Loucy (cell line): Measurements from ENCODE around the gene USP8.

ENCODE experiments used
- CTCF ChIP-seq: fragments of 200-600 bp; sonication (generic); conservative IDR thresholded peaks from 2 replicates; pipeline ENCODE4 v1.5.1; 2014; ENCODE audit warnings: mild to moderate bottlenecking, antibody characterized with exemption, low read length
- EZH2phosphoT487 ChIP-seq: fragments of 200-600 bp; IDR thresholded peaks from 2 replicates; pipeline ENCODE4 v1.6.1; 2018; ENCODE audit warnings: antibody characterized with exemption, mild to moderate bottlenecking, moderate library complexity, borderline replicate concordance

- TF ChIP-seq CTCF (no peak), EZH2phosphoT487 (no peak)
These were observed 139.6 kb downstream of the USP8 start for GRCh38 chr15:50563756-50564155.
